Stimulated activated CD4-positive, alpha-beta T cell treated with anti-CD3 and anti-CD28 coated beads, Interleukin-4, amount 100 ng/mL, for 4 hours (primary cell): ENCODE data around the gene RPRD1A.
"Not testable (repeated sequence)": the region's sequence is repeated elsewhere in the genome, so short reads cannot be mapped to it uniquely, and the experiment has no call there.

Experiments used
- DNase-seq, 2 experiments: peaks; one replicate each; pipeline ENCODE4 v3.0.0-alpha.2; 2020

The RPRD1A gene

DNA sequence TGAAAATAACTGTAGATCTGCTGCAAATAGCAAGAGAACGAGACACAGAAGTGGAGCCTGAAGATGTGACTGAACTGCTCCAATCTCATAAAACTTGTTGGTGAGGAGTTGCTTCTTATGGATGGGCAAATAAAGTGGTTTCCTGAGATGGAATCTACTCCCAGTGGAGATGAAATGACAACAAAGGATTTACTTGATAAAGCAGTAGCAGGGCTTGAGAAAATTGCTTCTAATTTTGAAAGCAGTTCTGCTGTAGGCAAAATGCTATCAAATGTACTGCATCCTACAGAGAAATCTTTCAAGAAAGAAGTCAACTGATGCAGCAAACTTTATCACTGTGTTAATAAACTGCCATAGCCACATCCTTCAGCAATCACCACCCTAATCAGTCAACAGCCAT lies 44.0 kb downstream of the RPRD1A start:
- DNase-seq, result no peak

DNA sequence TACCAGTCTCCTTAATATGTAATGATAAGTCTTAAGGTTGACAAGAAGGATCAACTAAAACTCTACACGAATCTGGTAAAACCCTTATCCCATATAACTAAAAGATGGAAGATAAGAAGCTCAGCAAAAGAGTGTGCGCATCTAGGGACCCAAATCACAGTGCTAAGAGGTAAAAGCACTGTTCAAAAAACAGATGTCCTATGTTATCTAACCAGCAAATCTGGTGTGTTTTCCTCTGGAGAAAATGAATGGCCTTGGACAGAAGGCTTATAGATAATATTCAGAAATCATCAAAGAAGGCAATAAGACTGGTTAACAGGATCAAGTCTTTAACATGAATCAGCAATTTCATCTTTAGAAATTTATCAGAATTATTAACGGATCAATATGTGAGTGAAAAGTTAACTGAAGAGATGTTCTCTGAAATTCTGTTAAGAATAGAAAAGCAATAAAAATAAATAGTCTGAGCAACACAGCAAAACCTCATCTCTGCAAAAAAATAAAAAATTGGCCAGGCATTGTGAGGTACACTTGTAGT lies 47.1 kb downstream of the RPRD1A start:
- no peak for DNase-seq

DNA sequence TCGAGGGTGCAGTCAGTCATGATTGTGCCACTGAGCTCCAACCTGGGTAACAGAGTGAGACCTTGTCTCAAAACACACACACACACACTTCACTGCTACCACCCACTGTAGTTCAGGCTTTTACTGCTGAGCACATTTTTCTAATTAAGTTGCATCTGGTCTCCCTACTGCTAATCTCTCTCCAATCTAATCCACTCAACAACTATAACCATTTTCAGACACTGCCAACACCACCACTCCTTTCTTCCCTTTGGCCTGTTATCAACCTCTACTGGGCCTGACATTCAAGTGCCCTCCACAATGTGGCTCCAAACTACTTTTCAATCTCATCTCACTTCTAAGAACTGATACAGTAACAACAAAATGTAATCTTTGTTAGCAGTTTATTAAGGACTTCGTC lies 50.1 kb downstream of the RPRD1A start:
- no peak for DNase-seq

DNA sequence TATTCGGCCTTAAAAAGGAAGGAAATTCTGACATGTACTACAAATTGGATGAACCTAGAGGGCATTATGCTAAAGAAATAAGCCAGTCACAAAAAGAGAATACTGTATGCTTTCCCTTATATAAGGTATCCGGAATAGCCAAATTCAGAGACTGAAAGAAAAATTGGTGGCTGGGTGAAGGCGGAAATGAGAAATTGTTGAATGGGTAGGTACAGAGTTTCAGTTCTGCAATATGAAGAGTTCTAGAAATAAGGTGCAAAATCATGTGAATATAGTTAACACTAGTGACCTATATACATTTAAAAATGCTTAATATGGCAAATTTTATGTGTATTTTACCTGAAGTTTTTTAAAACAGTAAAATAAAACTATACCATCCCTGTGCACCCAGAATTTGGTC lies 51.7 kb downstream of the RPRD1A start:
- no peak for DNase-seq

DNA sequence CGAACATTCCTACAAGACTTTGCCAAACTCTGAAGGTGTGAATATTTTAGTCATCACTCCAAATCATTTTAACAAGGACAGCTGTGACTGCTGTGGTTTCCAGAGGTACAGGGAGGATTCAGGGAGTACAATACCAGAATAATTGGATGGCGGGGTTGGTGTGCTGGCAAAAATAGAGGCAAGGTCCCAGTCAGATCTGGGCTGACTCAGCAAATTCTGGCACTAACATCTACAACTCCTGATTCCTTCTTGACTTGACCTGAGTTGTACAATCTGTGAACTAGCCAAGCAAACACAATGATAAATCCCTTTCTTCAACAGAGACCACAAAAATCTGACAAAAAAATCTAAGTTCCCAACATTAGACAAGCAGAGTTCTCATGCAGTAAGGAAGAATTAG lies 54.5 kb downstream of the RPRD1A start:
- DNase-seq, result no peak

DNA sequence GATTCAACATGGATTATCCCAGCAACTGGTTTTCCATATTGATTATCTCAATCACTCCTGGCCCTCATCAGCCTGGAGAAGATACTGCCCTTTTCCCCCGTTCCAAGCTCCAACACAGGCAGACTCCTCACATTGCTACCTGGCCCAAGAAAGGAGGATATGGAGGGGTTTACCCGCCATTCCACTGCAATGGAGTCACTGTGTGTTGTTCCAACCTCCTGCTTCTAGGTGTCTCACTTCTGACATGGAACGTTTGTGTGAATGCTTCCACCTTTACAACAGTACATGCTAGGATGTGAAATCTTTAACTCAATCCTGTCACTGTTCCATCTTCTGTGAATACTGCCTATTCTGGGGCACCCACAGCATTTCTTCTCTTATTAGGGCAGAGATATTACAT lies 58.1 kb downstream of the RPRD1A start:
- DNase-seq, result no peak

DNA sequence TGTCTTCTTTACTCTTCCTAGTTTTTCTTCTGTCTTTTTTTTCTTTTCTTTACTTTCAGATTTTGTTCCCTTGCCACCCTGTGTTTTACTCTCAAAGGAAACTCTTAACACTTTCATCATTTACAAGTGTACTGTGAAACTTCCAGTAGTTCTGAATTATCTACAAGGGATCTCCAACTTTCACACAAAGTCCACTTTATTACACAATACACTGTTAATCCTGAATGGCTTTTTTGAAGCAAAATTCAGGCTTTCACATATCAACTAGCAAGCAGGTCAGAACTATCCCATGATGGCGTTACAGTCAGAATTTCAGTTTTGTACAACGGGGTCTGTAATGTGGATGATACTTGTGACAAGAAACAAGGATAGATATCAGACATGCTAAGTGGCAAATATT lies 60.4 kb downstream of the RPRD1A start:
- no peak for DNase-seq

DNA sequence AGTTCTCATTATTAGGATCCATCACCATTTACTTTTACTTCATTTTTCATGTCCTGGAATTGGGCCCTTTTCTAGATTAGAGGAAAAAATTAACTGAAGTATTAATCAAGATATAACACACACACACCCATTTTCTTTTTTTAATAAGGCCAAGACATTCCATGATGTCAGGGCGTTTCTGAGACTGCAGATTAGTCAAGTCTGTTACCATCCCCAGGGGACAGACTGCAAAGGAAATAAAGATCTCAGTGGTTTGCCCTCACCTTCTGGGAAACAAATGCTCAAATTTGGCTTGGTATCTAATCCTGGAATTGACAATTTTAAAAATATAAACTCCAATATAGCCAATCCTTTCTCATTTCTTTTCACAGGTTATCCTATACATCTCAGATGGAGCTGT lies 67.4 kb downstream of the RPRD1A start:
- no peak for DNase-seq

DNA sequence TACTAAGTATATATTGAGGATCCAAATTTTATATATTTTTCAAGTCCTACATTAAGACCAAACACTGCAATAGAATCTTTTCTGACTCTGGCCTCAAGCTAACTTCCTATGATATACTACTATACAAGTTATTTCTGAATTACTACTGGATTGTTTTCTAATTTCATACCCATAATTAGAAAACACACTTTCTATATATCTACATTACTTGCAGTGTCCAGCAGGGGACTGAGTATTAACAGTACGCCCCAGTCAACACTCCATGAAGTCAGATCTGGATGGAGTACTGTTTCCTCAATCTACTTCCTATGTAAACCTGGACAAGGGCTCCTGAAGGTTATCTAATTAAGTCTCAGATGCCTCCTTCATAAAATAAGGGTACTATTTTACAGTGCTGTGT lies 68.4 kb downstream of the RPRD1A start:
- no peak for DNase-seq

DNA sequence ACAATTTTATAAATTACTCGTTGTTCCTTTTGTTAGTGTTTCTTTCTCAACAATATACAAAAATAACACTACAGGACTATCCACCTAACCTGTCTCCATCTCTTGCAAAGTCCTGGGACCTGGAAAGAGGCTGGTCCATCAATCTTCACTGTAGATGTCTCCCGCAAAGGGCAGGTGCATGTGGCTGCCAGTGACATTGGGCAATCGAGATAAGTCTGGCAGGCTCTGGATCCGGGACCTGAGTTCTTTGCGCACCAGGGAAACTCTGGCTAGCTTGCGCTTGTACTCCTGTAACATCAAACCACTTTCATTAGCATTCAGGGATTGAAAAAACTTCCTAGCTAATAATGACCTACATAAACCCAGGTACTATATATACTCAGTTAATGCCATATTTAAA lies 74.3 kb downstream of the RPRD1A start:
- no peak for DNase-seq

DNA sequence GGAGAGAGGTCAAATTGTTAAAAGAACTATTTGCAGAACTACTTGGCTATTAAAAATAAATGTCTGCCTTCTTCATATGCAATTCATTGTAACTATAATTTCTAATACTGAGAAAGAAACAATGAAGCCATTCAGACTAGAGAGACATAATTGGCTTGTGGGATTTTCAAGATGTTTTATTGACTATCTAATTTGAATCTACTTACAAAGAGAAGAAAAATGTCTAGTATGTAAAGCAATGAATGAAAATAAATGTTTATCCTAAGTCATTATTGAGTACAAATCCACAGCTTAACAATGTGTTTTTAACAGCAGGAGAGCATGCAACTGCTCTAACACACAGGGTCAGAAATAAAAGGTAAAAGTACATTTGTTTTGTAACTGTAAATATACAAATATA lies 75.7 kb downstream of the RPRD1A start:
- DNase-seq, result no peak

DNA sequence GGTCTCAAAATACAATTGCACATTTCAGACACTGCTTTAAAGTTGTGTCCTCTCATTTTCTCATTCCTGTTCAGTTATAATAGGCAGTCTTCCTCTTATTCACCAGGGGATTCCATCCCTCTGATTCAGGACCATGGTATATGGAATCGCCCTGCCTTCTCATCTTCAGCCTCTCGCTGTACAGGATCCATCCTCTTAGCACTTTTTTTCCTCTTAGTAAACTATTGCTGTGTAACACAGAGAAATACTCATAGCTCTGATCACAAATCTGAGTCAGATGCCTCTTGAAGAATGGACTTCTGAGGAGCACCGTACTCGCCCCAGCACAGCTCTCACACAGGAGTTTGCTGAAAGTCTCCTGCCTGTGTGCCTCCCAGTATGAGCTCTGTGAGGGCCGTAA lies 83.5 kb downstream of the RPRD1A start:
- DNase-seq, result no peak

DNA sequence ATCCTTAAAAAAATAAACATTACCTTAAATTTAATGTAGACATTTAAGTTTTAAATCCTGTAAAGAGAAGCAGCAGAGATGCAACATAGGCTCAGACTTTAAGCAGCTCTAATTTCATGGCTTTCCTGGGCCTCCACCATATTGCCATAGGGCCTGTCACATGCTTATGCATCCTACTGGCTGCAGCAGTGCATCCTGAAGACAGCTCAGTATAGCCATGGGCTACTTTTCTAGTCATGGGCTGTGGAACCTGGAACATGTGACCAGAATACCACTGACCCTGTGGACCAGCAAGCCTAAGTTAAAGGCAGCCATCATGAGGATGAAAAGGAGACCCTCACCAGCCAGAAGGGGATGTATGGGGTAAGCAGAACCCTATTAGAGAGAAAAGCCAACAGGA lies 84.2 kb downstream of the RPRD1A start:
- DNase-seq, result no peak

DNA sequence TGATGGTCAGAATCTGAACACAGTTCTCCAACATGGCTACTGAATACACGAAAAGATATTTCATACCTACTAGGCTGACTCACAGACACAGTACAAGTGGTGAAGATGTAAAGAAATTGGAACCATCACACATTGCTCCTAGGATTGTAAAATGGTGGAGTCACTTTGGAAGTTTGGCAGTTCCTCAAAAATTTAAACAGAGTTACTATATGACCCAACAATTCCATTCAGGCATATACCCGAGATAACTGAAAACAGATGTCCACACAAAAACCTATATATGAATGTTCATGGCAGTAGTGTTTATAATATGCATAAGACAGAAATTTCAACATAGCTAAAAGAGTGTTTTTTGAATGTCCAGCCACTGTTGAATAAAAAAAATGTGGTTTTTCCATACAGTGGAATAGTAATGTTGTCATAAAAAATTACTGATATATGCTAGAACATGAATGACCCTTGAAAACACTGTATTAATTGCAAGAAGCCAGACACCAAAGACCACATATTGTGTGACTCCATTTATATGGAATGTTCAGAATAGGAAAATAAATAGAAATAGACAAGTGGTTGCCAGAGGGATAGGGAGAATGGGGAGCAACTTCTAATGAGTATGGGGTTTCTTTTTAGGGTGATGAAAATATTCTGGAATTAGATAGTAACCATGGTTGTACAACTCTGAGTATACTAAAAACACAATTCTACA lies 84.8 kb downstream of the RPRD1A start:
- no peak for DNase-seq

DNA sequence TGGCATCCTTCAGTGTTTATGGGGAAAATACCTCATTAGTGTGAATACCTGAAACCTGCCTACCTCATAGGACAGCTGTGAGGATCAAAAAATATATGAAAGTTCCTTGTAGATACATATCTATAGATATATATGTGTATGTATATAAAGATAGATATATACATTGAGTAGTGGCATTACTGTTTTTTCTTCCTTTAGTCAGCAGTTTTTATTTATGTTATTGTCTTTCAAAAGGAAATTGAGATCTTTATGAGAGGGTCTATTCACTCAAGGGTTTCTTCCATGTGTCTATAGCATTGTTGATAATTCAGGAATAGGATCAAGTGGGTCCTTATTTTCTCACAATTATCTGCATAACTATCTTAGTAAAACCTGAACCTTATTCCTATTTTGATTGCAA lies 88.2 kb downstream of the RPRD1A start:
- DNase-seq, result no peak

DNA sequence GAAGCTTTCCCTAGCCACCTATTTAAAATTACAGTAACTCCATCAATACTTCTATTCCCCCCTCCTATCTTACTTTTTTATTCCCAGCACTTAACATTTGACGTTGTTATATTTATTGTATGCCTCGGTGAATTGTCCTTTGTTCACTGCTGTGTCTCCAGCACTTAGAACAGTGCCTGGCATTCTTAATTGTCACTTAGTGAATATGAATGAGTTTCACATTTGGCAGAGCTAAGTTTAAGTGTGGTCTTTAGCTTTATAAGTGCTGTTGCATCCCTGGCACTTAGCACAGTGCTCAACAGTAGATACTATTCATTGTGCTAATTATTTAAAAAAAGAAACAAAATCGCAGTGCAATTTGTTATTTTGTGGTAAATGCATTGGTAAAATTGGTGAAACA lies 93.2 kb downstream of the RPRD1A start:
- DNase-seq, result no peak

DNA sequence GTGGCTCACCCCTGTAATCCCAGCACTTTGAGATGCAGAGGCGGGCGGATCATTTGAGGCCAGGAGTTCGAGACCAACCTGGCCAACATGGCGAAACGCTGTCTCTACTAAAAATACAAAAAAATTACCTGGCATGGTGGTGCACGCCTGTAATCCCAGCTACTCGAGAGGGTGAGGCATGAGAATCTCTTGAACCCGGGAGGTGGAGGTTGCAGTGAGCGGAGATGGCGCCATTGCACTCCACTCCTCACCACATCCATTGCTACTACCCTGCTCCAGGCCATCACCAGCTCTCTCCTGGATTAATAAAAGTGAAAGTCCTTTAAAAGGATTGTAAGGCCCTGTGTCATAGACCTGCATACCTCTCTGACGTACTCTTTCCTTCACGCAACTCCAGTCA lies 93.7 kb downstream of the RPRD1A start:
- no peak for DNase-seq

DNA sequence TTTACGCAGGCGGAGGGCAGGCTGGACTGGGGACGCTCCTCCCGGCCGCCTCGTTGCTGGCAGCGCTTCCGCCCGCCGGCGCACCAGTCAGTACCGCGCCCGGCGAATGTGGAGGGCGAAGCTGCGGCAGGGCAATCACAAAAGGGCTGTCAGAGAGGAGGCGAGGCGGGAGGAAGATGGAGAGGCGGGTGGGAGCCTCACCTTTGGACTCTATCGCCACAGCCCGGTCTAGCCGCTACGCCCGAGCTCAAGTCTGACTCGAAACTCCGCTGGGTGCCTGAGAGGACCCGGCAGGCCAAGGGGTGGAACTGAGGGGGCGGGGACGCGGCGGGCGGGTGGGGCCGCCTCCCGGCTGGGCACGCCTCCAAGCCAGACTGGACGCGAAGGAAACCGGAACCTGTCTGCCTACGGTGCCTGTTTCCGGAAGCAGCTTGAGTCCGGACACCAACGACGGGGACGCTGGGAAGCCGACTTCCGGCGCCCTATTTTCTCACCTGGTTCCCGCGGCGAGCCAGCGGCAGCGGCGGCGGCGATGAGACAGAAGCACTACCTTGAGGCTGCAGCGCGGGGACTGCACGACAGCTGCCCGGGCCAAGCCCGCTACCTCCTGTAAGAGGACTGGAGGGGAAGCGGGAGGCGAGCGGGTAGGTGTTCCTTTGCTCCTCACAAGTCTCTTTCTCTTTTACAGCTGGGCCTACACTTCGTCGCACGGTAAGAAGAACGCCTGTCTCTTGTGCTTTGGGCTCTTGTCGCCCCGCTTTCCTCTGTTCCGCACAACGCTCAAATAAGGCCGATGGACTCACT lies 95.0 kb downstream of the RPRD1A start, which contains the start of gene RMP24:
Gene RMP24 (plus strand): TSS at position 483 of the 804 bp plus-strand sequence.
- peak; percentile 89 to 91 for DNase-seq

DNA sequence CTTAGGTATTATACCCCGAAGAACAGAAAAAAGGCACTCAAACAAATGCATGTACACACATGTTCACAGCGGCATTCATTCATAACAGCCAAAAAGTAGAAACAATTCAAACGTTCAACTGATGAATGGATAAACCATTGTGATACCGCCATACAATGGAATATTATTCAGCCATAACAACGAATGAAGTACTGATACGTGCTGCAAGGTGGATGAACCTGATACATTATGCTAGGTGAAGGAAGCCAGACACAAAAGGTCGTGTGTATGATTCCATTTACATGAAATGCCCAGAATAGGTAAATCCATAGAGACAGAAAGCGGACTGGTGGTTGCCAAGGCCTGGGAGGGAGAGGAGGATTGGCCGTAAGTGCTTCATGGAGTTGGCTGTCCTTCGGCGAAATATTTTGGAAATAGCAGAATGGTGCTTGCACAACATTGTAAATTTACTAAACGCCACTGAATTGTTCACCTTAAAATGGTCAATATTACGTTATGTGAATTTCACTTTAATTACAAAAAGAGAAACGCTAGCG lies 95.6 kb downstream of the RPRD1A start:
- DNase-seq, result no peak

DNA sequence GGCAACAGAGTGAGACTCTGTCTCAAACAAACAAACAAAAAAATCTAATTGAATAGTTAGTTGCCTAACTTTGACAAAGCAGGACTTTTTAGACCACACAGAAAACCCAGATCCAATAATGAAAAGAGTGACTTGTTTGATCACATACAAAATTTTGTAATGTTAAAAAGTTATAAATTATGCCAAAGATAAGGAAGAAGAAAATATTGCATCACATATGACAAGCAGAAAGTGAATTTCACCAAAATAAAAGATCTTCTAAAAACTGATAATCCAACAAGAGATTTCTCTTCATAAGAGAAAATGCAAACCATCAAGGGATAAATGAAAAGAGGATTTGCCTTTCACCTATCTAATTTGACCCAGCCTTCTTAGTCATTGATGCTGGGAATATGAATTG lies 97.7 kb downstream of the RPRD1A start:
- no peak for DNase-seq

DNA sequence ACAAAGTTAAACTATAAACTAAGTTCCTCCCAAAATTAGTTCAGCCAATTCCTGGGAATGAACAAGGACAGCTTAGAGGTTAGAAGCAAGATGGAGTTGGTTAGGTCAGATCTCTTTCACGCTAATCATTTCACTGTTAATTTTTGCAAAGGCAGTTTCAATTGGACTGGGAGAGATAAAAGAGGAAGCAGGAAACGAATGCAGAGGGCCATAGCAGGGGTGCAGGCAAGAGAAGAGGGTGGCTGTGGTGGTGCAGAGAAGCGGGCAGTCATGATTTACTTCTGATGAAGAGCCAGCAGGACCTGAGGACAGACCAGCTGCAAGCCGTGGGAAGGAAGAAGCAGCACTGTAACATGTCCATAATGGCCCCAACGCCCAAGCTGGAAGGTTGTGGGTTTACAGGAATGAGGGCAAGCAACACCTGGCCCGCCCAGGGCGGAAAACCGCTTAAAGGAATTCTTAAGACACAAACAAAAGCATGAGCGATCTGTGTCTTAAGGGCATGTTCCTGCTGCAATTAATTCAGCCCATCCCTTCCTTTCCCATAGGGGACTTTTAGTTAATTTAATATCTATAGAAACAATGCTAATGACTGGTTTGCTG lies 99.0 kb downstream of the RPRD1A start:
- no peak for DNase-seq

DNA sequence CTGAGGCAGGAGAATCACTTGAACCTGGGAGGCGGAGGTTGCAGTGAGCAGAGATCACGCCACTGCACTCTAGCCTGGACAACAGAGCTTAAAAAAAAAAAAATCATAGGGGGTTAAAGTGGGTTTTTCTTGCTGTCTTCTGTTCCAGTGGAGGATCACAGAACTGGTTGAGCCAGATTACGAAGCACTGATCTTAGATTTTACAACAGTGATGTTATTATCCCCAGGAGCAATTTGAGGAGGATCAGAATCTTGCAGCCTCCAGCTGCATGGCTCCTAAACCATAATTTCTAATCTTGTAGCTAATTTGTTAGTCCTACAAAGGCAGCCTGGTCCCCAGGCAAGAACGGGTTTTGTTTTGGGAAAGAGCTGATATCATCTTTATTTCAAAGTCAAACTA lies 99.5 kb downstream of the RPRD1A start:
- DNase-seq, result not testable (repeated sequence)

DNA sequence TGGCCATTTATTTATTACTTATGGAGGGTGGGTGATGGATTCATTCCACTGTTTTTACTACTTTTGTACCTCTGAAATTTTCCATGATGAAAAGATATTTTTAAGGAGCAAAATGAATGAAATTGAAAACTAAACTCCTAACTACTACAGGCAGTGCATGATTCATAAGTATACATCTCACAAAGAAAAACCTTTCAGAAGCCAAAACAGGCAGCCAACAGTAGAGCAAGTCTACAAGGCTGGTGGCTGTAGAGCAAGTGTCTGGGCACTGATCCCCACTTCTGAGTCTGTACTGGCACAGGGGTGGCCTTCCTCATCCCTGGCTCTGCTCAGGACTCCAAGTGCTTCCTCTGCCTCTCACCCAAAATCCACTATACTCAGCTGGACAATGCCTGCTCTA lies 103.0 kb downstream of the RPRD1A start:
- no peak for DNase-seq

DNA sequence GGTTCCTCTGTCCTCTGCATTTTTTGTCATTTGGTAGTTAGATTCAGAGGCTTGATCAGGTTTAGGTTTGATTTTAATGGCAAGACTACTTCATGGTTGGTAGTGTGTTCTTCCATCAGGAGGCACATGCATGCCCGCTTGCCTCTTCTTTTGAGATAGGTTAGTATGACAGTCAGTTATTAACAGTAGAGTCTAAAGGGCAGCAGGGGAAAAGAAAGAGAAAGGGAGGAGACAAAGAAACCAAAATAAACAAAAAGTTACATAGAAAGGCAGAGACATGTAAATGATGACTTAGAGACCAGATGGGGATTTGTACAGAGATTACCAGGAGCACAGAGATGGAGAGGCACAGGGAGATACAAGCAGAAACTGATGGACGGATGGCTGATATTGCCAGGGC lies 105.0 kb downstream of the RPRD1A start:
- DNase-seq, result no peak
